Thymus (tissue), 11 donors: Measurements from ENCODE around the gene RPL13. TPM values are rescaled to one million over a fixed set of nuclear protein-coding genes. Genes with fewer than 3 reads are reported as not detected.
A peak's percentile ranks its signal among the peaks of the same experiment; 100 is the strongest.

ENCODE experiments used
- DNase-seq, 9 donors: peaks; one replicate each; pipeline ENCODE4 v3.0.0-alpha.2; 2013; ENCODE audit warnings: low spot score in 9 of 9, low read depth in 6 of 9, missing footprints in 1 of 9
- H3K27ac ChIP-seq, 2 donors: one replicate each; pipeline ENCODE4 v1.5.1; 2013; ENCODE audit warnings: control low read depth in 1 of 2, low read depth in 1 of 2, low read length in 1 of 2, mild to moderate bottlenecking in 1 of 2, moderate library complexity in 1 of 2
- H3K27me3 ChIP-seq, 2 donors: one replicate each; pipeline ENCODE4 v1.5.1; 2013; ENCODE audit warnings: low read length in 1 of 2; ENCODE audit not compliant: control insufficient read depth in 2 of 2, insufficient read depth in 1 of 2
- H3K36me3 ChIP-seq, 2 donors: one replicate each; pipeline ENCODE4 v1.5.1; 2013; ENCODE audit warnings: low read length in 1 of 2, mild to moderate bottlenecking in 1 of 2, moderate library complexity in 1 of 2; ENCODE audit not compliant: control insufficient read depth in 2 of 2, insufficient read depth in 2 of 2
- H3K4me1 ChIP-seq, 2 donors: one replicate each; pipeline ENCODE4 v1.5.1; 2013; ENCODE audit warnings: low read length in 2 of 2; ENCODE audit not compliant: control insufficient read depth in 2 of 2, insufficient read depth in 2 of 2
- H3K4me3 ChIP-seq, 2 donors: one replicate each; pipeline ENCODE4 v1.5.1; 2013; ENCODE audit warnings: low read length in 2 of 2, control low read depth in 1 of 2, mild to moderate bottlenecking in 1 of 2
- H3K9me3 ChIP-seq, 2 donors: one replicate each; pipeline ENCODE4 v1.5.1; 2013; ENCODE audit warnings: low read length in 1 of 2, mild to moderate bottlenecking in 1 of 2; ENCODE audit not compliant: control insufficient read depth in 2 of 2, insufficient read depth in 1 of 2
- WGBS: extraction: QIAGEN DNeasy Blood & Tissue Kit; methylation state at CpG from one replicate; pipeline ENCODE4 v1.1.7; 2013; 5-methylcytosine and 5-hydroxymethylcytosine counted together
- polyA plus RNA-seq: library from polyadenylated mRNA; stranded (reverse); fragments of 200-250 nt; gene quantifications from one replicate; pipeline ENCODE4 v1.2.3, GENCODE V29; 2013
- total RNA-seq: library from RNA; stranded (reverse); fragments of 120-200 nt; gene quantifications from one replicate; pipeline ENCODE4 v1.2.4, GENCODE V29; 2013
- donor health status: healthy.

RPL13 gene
- total and polyA plus RNA-seq, 2 donors: 4,686 to 5,597 TPM

DNA sequence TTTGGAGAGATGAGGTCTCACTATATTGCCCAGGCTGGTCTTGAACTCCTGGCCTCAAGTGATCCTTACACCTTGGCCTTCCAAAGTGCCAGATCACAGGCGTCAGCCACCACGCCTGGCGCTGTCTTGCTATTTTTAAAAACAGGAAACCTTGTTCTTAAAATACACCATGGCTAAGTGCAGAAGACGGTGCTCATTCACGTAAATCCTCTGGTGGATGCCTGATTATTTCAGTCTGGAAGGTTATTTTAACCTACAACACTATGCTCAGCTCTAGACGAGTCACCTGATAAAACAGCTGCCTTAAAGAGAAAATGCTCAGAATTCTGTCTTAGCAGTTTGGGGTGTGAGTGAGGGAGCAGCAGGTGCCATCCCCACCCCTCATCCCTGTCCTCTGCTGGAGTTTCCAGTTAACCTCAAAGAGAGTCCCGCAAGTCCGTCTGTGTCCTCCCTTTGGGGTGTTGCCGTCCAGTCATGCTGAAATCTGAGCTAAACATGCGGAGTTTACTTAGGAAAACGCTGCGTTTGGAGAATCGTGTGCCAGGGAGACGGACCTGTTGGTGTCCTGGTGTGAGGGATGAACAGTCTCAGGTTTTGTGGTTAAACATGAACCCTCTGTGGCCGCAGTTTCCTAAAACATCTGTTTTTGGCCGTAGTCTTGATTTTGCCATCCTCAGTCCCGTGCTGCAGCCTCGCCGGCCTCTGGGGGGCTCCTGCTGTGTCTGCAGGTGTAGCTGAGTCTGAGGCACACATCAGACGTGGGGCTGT lies 35.2 kb upstream of the RPL13 start:
- no peak for DNase-seq

DNA sequence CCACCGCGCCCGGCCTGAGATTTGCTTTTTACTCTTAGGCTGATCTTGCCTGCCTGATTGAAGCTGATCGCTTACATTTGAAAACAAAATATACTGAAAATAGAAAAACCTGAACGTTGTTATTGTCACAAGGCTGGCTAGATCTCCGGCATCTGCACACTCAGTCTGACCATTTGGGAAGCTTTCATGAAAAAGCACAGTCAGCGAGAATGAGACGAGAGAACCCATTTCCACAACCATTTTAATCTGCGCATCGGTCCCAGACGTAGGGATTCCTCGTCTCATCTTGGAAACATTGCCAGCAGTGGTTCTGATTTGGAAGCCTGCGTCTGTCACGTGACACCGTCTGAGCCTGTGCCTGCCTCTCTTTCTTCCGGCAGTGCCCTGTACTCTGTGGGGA lies 31.4 kb upstream of the RPL13 start:
- Histone ChIP-seq H3K27ac (no peak overlapping the region), H3K36me3 (peaks cover 81 to 90% of the 10 kb centered on the region in 2 donors), H3K4me3 (no peak overlapping the region), H3K27me3 (no peaks in the 10 kb centered on the region), H3K9me3 (no peaks in the 10 kb centered on the region), H3K4me1 (peaks cover 5 to 10% of the 10 kb centered on the region in 2 donors)
- 85% methylated on average over 16 of the region's 16 CpGs for WGBS
- no peak for DNase-seq

More for the DNA sequence above, 35.2 kb upstream of the RPL13 start:
- H3K4me1 ChIP-seq: no peaks in the 10 kb centered on the region
- H3K27me3 ChIP-seq: no peaks in the 10 kb centered on the region
- peaks cover 82 to 88% of the 10 kb centered on the region in 2 donors for H3K36me3 ChIP-seq
- H3K4me3 ChIP-seq: no peak overlapping the region
- H3K9me3 ChIP-seq: peaks cover 0 to 3% of the 10 kb centered on the region in 2 donors
- no peak overlapping the region for H3K27ac ChIP-seq
- 63% methylated on average over 20 of the region's 20 CpGs for WGBS

DNA sequence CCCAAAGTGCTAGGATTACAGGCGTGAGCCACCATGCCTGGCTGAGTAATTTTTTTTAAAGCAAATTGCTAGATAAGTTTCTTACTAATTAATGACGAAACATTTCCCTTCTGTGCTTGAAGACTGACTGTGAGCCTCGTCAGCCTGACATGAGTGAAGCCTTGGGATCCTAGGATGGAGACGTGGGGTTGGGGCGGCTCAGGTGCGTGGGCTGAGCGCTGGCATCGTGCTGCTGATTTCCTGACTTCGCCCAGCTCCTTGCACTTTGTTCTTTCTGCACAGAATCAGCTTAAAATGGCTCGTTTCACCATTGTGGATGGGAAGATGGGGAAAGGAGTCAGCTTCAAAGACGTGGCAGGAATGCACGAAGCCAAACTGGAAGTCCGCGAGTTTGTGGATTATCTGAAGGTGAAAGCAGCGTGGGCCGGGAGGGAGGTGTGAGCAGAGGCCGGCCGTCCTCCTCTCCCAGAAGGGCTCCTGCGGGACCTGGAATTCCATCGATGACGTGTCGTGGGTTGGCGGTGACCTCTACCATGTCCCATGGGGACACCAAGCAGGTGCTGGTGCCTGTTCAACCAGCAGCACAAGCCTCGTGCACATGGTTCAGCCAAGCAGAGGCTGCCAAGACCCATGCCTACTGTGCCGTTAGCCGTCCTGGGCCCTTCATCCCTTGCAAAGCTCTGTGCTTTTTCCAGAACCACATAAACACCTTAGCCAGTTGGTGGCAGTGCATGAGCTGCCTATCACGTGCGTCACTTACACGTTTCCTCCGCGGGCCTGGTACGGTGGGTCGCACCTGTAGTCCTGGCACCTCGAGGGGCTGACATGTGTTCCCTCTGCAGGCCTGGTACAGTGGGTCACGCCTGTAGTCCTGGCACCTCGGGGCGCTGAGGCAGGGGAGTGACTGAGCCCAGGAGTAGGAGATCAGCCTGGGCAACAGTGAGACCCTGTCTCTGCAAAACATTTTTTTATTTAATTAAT lies 29.8 kb upstream of the RPL13 start:
- Histone ChIP-seq H3K4me3 (no peak overlapping the region), H3K36me3 (peaks cover 78 to 87% of the 10 kb centered on the region in 2 donors), H3K27ac (no peak overlapping the region), H3K9me3 (no peaks in the 10 kb centered on the region), H3K4me1 (peaks cover 18 to 26% of the 10 kb centered on the region in 2 donors), H3K27me3 (no peaks in the 10 kb centered on the region)
- 95% methylated on average over 37 of the region's 37 CpGs for WGBS
- DNase-seq: no peak

DNA sequence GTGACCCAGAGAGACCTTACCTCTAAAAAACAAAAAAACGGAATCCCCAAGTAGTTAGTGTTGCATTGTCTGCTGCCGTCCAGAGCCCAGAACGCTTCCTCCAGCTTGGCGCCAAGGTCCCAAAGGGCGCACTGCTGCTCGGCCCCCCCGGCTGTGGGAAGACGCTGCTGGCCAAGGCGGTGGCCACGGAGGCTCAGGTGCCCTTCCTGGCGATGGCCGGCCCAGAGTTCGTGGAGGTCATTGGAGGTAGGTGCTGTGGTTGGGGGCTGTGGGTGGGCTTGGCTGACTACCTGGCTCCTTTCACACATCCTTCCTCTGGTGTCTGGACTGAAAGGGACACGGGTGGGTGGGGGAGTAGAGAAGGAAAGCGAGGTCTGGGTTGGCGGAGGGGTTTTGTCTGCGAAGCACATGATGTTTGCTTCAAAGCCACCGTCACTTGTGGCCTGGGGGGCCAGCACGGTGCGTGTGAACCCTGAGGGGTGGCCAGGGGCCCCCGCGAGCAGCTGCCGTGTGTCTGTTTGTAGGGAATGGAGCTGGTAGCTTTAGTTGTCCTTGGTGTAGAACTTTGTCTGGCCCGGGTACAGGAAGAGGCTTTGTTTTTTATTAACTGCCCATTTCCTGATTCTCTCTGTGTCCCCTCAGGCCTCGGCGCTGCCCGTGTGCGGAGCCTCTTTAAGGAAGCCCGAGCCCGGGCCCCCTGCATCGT lies 28.5 kb upstream of the RPL13 start:
- H3K4me1 ChIP-seq: peaks cover 18 to 26% of the 10 kb centered on the region in 2 donors
- H3K9me3 ChIP-seq: no peaks in the 10 kb centered on the region
- H3K4me3 ChIP-seq: no peak overlapping the region
- no peak for DNase-seq
- no peaks in the 10 kb centered on the region for H3K27me3 ChIP-seq
- no peak overlapping the region for H3K27ac ChIP-seq
- WGBS: 97% methylated on average over 31 of the region's 31 CpGs
- H3K36me3 ChIP-seq: peaks cover 75 to 81% of the 10 kb centered on the region in 2 donors

DNA sequence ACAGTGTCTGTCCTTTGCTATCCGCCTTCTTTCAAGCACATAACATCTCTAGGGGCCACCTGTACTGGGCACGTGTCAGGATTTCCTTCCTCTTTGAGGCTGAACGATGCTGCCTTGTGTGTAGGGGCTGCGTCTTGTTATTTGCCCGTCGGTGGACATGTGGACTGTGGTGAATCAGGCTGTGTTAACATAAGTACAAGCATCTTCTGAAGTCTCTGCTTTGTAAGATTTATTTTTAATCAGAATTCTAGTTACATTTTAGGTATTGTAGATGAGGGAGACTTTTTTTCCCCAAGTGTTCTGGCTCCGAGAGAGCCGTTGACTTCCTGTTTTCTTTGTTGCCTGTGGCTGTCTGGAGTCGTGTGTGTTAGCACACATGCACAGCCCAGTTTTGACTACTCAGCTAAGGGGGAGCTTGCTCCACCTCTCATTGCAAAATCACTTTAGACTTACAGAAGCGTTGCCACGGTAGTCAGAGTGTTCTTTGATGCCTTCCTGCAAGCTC lies 26.2 kb upstream of the RPL13 start:
- Histone ChIP-seq H3K27ac (peak overlapping the region; percentile 69 to 96), H3K4me1 (peaks cover 18 to 26% of the 10 kb centered on the region in 2 donors), H3K27me3 (no peaks in the 10 kb centered on the region), H3K4me3 (peak overlapping the region in 1 of 2 donors; percentile 13), H3K9me3 (no peaks in the 10 kb centered on the region), H3K36me3 (peaks cover 75 to 76% of the 10 kb centered on the region in 2 donors)
- DNase-seq: peak; percentile 50 to 91 (median 73)
- 6% methylated on average over 11 of the region's 11 CpGs for WGBS

DNA sequence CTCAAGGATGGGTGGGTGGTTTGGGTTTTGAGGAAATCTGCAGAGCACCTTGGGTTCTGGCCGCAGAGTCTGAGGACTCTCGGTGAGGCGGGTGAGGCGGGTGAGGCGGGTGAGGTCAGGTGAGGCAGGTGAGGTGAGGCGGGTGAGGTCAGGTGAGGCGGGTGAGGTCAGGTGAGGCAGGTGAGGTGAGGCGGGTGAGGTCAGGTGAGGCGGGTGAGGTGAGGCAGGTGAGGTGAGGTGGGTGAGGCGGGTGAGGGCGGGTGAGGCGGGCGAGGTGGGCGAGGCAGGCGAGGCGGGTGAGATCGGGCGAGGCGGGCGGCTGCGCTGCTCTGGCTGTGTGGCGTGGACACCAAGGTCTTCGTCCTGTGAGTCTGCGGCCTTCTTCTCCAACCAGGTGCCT lies 24.1 kb upstream of the RPL13 start:
- Histone ChIP-seq H3K27me3 (no peaks in the 10 kb centered on the region), H3K4me3 (no peak overlapping the region), H3K9me3 (no peaks in the 10 kb centered on the region), H3K36me3 (peaks cover 62 to 70% of the 10 kb centered on the region in 2 donors), H3K4me1 (peaks cover 18 to 26% of the 10 kb centered on the region in 2 donors), H3K27ac (no peak overlapping the region)
- DNase-seq: no peak
- WGBS: 96% methylated on average over 21 of the region's 24 CpGs

DNA sequence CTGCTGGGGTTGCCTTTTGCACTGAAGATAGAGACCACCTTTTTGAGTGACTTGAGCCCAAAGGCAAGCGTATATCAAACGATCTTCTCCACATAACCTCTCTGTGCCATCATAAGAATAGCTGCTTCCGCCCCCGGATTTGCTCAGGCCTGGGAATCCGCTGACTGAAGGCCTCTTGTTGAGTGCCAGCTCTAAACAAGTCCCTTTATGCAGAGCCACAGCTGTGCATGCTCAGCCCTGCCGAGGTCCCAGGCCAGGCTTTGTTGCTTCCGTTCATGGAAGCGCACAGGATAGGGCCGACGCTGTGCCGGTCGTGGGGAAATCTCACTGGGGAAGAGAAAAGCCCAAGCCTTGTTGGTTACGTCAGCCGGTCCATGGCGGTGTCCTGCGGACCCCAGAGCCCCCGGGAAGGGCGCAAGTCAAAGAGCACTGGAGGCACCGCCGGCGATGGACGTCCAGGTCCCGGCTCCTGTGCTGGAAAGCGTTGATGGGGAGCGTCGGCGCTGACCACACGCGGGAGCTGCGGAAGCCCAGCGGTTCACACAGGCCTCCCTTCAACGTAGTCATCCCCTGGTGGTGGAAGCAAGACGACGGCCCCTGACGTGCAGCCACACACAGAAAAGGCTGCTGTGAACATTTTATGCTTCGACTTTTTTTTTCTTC lies 23.5 kb upstream of the RPL13 start:
- Histone ChIP-seq H3K27ac (no peak overlapping the region), H3K27me3 (no peaks in the 10 kb centered on the region), H3K36me3 (peaks cover 60 to 67% of the 10 kb centered on the region in 2 donors), H3K4me3 (no peak overlapping the region), H3K9me3 (no peaks in the 10 kb centered on the region), H3K4me1 (peaks cover 18 to 26% of the 10 kb centered on the region in 2 donors)
- WGBS: 98% methylated on average over 36 of the region's 36 CpGs
- DNase-seq: no peak

DNA sequence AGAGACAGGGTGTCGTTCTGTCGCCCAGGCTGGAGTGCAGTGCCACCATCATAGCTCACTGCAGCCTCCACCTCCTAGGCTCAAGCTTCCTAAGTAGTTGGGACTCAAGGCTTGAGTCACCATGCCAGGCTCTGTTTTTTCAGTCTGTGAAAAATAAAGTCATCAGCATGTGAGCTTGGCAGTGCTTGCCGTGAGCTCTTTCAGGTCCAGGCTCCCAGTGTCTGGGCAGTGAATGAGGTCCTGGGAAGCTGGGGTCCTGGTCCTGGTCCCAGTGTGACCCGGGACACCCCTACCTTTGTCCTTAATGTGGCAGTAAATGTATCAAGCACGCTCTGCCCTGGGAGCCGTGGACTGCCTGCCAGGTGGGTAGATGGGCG lies 22.9 kb upstream of the RPL13 start:
- Histone ChIP-seq H3K4me1 (peaks cover 18 to 26% of the 10 kb centered on the region in 2 donors), H3K36me3 (peaks cover 56 to 62% of the 10 kb centered on the region in 2 donors), H3K27ac (no peak overlapping the region), H3K4me3 (no peak overlapping the region), H3K27me3 (no peaks in the 10 kb centered on the region), H3K9me3 (no peaks in the 10 kb centered on the region)
- 98% methylated on average over 7 of the region's 7 CpGs for WGBS
- DNase-seq: no peak
